Breast epithelium (tissue), 3 donors: Measurements from ENCODE around the gene NFE2L1.

Experiments used
- POLR2A ChIP-seq: fragments of 450-650 bp; IDR thresholded peaks from one replicate; pipeline ENCODE4 v1.6.1; 2016; ENCODE audit warnings: antibody characterized with exemption, mild to moderate bottlenecking, moderate library complexity
- TF ChIP-seq, protein P1 (sequence below), 3 donors: fragments of 450-650 bp; IDR thresholded peaks; one replicate each; pipeline ENCODE4 v1.5.1; 2016 to 2017; ENCODE audit warnings: antibody characterized with exemption in 3 of 3, mild to moderate bottlenecking in 3 of 3, moderate library complexity in 3 of 3

DNA sequence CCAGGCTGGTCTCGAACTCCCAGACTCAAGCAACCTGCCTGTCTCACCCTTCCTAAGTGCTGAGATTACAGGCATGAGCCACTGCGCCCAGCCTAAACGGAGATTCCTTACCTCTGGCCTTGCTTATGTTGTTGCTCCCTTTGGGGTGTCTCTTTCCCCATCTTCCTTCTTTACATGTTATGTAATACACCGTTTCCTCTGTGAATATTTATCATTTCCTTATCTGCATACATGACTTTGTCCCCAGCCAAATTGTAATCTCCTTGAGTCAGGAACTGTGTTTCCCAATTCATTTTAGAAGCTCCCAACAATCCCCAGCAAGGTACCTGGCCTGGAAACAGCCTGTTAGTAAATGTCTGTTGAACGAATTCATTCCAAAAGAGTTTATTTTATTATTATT, 26.2 kb upstream of the NFE2L1 start:
- TF ChIP-seq POLR2A, result no peak
- TF ChIP-seq, protein P1, sequence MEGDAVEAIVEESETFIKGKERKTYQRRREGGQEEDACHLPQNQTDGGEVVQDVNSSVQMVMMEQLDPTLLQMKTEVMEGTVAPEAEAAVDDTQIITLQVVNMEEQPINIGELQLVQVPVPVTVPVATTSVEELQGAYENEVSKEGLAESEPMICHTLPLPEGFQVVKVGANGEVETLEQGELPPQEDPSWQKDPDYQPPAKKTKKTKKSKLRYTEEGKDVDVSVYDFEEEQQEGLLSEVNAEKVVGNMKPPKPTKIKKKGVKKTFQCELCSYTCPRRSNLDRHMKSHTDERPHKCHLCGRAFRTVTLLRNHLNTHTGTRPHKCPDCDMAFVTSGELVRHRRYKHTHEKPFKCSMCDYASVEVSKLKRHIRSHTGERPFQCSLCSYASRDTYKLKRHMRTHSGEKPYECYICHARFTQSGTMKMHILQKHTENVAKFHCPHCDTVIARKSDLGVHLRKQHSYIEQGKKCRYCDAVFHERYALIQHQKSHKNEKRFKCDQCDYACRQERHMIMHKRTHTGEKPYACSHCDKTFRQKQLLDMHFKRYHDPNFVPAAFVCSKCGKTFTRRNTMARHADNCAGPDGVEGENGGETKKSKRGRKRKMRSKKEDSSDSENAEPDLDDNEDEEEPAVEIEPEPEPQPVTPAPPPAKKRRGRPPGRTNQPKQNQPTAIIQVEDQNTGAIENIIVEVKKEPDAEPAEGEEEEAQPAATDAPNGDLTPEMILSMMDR (IDR thresholded peaks at IDR 0.05), result no peak
